AG04450 (cell line): ENCODE measurements around the gene TJP3. TPM values are rescaled to one million over a fixed set of nuclear protein-coding genes. Genes with fewer than 3 reads are reported as not detected.

Experiments used
- CTCF ChIA-PET: fragments of 300-600, 350-600 bp; formaldehyde crosslinking; extraction: SDS; loops from one replicate; lab custom pipeline; 2022; ENCODE audit warnings: antibody characterized with exemption, inconsistent platforms; lab: Charles Lee
- POLR2A ChIA-PET: fragments of 350-600 bp; formaldehyde crosslinking; extraction: SDS; loops from one replicate; lab custom pipeline; 2021; ENCODE audit warnings: antibody characterized with exemption, inconsistent platforms; lab: Yijun Ruan, JAX
- DNase-seq: peaks from one replicate; pipeline ENCODE4 v3.0.0-alpha.2; 2011; ENCODE audit warnings: low read depth, low spot score
- H3K27ac ChIP-seq: one replicate; pipeline ENCODE4 v1.5.1; 2012; ENCODE audit warnings: low read depth, low read length, control low read depth
- H3K27me3 ChIP-seq: one replicate; pipeline ENCODE4 v1.6.0; 2012; ENCODE audit warnings: low read length; ENCODE audit not compliant: control insufficient read depth, insufficient read depth
- H3K4me3 ChIP-seq: 2 replicates; pipeline ENCODE4 v1.5.1; 2011; ENCODE audit warnings: mild to moderate bottlenecking, low read depth, low read length, control low read depth
- H3K9me3 ChIP-seq: 2 replicates; pipeline ENCODE4 v1.5.1; 2012; ENCODE audit warnings: low read length; ENCODE audit not compliant: control insufficient read depth, insufficient read depth
- polyA plus RNA-seq: library from polyadenylated mRNA; depleted of rRNA; stranded (reverse); fragments of >200 nt; gene quantifications from 2 replicates; pipeline ENCODE4 v1.2.3, GENCODE V29; 2011
- TF ChIP-seq, protein P1 (sequence below): IDR thresholded peaks from 2 replicates; pipeline ENCODE4 v1.5.1; 2011; ENCODE audit warnings: low read depth, low read length, control low read depth, inconsistent platforms

The TJP3 gene
- polyA plus RNA-seq, 1 experiment = not detected

DNA sequence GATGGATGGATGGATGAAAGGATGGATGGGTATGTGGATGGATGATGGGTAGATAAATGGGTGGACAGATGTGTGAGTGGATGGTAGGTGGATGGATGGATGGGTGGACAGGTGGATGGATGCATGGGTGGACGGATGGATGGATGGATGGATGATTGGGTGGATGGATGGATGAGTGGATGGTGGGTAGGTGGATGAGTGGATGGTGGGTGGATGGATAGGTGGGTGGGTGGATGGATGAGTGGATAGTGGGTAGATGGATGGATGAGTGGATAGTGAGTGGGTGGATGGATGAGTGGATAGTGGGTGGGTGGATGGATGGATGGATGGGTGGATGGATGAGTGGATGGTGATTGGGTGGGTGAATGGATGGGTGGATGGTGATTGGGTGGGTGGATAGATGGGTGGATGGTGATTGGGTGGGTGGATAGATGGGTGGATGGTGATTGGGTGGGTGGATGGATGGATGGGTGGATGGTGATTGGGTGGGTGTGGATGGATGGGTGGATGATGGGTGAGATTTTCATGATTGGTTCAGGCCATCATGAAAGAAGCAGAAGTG lies 68.4 kb downstream of the TJP3 start:
- DNase-seq = no peak
- Histone ChIP-seq H3K27ac (no peak overlapping the region), H3K4me3 (no peak overlapping the region), H3K9me3 (peaks cover 28% of the 10 kb centered on the region), H3K27me3 (peaks cover 4% of the 10 kb centered on the region)
- CTCF ChIA-PET = no interaction called here
- TF ChIP-seq, protein P1, sequence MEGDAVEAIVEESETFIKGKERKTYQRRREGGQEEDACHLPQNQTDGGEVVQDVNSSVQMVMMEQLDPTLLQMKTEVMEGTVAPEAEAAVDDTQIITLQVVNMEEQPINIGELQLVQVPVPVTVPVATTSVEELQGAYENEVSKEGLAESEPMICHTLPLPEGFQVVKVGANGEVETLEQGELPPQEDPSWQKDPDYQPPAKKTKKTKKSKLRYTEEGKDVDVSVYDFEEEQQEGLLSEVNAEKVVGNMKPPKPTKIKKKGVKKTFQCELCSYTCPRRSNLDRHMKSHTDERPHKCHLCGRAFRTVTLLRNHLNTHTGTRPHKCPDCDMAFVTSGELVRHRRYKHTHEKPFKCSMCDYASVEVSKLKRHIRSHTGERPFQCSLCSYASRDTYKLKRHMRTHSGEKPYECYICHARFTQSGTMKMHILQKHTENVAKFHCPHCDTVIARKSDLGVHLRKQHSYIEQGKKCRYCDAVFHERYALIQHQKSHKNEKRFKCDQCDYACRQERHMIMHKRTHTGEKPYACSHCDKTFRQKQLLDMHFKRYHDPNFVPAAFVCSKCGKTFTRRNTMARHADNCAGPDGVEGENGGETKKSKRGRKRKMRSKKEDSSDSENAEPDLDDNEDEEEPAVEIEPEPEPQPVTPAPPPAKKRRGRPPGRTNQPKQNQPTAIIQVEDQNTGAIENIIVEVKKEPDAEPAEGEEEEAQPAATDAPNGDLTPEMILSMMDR = no peak
- POLR2A ChIA-PET = no interaction called here

DNA sequence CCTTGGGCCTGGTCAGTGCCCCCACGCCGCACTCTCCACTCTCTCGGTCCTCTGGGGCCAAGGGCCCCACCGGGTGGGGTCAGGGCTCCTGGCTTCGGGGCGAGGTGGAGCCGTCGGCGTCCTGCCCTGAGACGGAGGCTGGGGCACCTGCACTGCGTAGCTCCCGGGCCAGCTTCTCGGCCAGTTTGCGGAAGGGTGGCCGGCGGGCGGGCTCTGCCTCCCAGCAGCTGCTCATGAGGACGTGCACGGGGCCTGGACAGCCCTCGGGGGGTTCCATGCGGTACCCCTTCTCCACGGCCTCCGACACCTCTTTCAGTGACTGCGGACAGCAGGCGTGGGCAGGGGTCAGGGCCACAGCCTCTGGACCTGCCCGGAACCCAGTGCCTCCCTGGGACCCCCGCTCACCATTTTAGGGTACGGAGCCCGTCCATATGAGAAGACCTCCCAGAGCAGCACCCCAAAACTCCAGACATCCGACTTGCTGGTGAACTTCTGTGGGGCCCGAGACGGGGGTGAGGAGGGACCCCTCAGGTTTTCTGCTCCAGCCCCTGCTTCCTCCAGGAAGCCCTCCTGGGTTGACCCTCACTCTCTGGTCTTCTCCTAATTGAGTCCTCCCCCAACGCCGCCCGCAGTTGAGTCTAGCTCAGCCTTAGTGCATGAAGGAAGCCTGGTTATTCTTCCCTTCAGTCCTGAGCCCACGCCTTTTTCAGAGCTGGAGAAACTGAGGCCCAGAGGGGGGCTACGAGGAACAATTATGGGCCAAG lies 70.1 kb downstream of the TJP3 start:
- ChIA-PET POLR2A (no interaction called here), CTCF (no interaction called here)
- DNase-seq = no peak
- TF ChIP-seq, protein P1 = no peak
- peaks cover 43% of the 10 kb centered on the region for H3K9me3 ChIP-seq
- peaks cover 4% of the 10 kb centered on the region for H3K27me3 ChIP-seq
- no peak overlapping the region for H3K27ac ChIP-seq
- no peak overlapping the region for H3K4me3 ChIP-seq

DNA sequence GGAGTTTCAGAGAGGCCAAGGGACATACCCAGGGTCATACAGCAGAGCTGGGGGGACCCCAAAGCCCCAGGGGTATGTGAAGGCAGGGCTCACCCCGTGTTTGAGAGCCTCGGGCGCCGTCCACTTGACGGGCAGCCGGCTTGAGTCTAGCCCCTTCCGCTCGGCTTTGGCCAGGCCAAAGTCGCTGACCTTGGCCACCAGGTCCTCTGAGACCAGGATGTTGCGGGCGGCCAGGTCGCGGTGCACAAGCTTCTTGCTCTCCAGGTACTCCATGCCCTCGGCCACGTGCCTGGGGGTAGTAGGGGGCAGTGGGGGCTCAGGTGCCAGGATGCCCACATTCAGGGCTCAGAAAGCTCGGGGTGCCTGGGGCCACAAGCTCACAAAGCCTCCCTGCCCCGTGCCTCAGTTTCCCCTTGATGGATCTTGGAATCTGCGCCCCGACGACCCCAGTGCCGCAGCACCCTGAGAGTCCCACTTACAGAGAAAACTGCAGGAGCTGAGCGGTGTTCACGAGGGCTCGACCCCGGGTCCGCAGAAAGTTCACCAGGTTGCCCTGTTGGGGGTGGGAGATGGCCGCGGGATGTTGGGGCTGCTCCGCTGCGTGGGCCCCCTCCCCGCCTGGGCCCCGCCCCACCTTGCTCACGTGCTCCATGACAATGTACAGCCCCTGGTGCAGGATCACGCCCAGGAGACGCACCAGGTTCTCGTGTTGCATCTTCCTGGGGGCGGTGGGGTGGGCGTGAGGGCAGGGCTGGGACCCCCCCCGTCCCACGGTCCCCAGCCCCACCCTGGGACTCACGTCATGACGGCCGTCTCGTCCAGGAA lies 70.9 kb downstream of the TJP3 start:
- ChIA-PET CTCF (no interaction called here), POLR2A (interaction anchor here (0.6 kb wide), 1 partner anchor 143 kb away, joined by 3 read pairs; no protein-coding TSS in a partner anchor)
- TF ChIP-seq, protein P1 = no peak

DNA sequence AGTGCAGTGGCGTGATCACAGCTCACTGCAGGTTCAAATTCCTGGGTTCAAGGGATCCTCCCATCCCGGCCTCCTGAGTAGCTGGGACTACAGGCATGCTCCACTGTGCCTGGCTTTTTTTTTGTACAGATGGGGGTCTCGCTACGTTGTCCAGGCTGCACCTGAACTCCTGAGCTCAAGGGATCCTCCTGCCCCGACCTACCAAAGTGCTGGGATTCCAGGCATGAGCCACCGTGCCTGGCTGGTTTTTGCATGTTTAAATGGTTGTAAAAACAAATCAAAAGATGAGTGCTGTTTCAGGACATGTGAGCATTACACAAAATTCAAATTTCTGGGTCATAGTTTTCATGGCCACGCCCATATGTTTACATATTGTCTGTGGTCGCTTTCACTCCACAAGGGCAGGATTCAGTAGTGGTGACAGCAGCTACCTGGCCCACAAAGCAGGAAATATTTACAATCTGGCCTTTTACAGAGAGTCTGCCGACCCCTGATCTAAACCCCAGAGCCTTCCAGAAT lies 72.7 kb downstream of the TJP3 start:
- Histone ChIP-seq H3K9me3 (peaks cover 43% of the 10 kb centered on the region), H3K27ac (no peak overlapping the region), H3K4me3 (no peak overlapping the region), H3K27me3 (peaks cover 13% of the 10 kb centered on the region)
- CTCF ChIA-PET = no interaction called here
- POLR2A ChIA-PET = no interaction called here
- TF ChIP-seq, protein P1 = no peak
- no peak for DNase-seq

More for the DNA sequence above, 70.9 kb downstream of the TJP3 start:
- Histone ChIP-seq H3K4me3 (no peak overlapping the region), H3K27me3 (peaks cover 3% of the 10 kb centered on the region), H3K27ac (no peak overlapping the region), H3K9me3 (peaks cover 43% of the 10 kb centered on the region)
- no peak for DNase-seq
